ENCODE measurements around the gene FSTL4. TPM values are rescaled to one million over a fixed set of nuclear protein-coding genes. Genes with fewer than 3 reads are reported as not detected.

The FSTL4 gene
- polyA plus RNA-seq, 1 donor (not counting 4 experiments of a cell fraction or from before 2014, with no cell fraction given) = 1.7 TPM

DNA sequence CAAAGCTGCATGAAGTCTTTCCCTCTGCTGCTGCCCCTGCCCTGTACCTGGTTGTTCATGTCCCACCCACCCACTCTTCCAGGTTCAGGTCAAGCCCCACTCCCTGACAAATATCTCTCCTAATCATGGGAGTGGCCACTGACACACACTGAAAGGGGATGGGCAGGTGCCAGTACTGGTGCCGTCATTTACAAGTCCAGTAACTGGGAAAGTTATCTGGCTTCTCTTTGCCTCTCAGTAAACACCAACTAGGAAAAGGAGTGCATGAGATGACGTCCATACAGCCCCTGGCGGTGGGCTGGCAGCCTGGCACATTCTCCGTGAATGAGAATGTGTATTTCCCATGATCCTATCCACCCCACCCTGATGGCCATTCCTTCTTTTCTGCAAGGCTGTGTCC, 225.2 kb downstream of the FSTL4 start:
- dilution Hi-C loops (cut with MboI; ENCODE audit: extremely low pct_ligation_motif_present, low sequenced_read_pairs) = no loop called here
- Histone ChIP-seq H3K27ac (ENCODE audit: control insufficient read depth, insufficient read depth, low read length) (no peak overlapping the region), H3K27me3 (ENCODE audit: control insufficient read depth, extremely low read depth, insufficient read depth, low read length) (peaks cover 25% of the 10 kb centered on the region), H3K9me3 (ENCODE audit: control insufficient read depth, low read depth, low read length) (no peaks in the 10 kb centered on the region), H3K4me2 (ENCODE audit: control insufficient read depth, extremely low read depth, insufficient read depth, low read depth, low read length) (no peak overlapping the region), H3K9ac (ENCODE audit: control insufficient read depth, extremely low read depth, insufficient read depth, low read length) (no peak overlapping the region), H4K20me1 (ENCODE audit: control insufficient read depth, extremely low read depth, insufficient read depth, low read length) (no peaks in the 10 kb centered on the region), H2AFZ (ENCODE audit: control insufficient read depth, low read length) (no peak overlapping the region), H3K36me3 (ENCODE audit: control insufficient read depth in 2 of 2, extremely low read depth in 1 of 2, insufficient read depth in 2 of 2, low read length in 2 of 2) (no peaks in the 10 kb centered on the region), H3K4me1 (ENCODE audit: control insufficient read depth, extremely low read depth, insufficient read depth, low read length) (peaks cover 6% of the 10 kb centered on the region), H3K4me3 (ENCODE audit: control insufficient read depth in 2 of 3, extremely low read depth in 1 of 3, insufficient read depth in 2 of 3, low read depth in 1 of 3, low read length in 3 of 3) (no peak overlapping the region), H3K9me1 (ENCODE audit: control insufficient read depth, extremely low read depth, insufficient read depth, low read length) (no peaks in the 10 kb centered on the region), H3K79me2 (ENCODE audit: control insufficient read depth, insufficient read depth, low read length) (no peaks in the 10 kb centered on the region)
- no peak for FAIRE-seq
- TF ChIP-seq CTCF (optimal IDR thresholded peaks at IDR 0.05 in 1 of 3, IDR thresholded peaks at IDR 0.05 in 1 of 3, conservative IDR thresholded peaks at IDR 0.05 in 1 of 3; ENCODE audit: extremely low read depth in 1 of 3, insufficient read depth in 2 of 3, low read length in 3 of 3) (no peak), EZH2 (IDR thresholded peaks at IDR 0.05; ENCODE audit: low read length) (no peak)
- DNase-seq (ENCODE audit: low read depth, low spot score) = no peak

- H3K9me3 ChIP-seq (ENCODE audit: control insufficient read depth, low read depth, low read length) = no peaks in the 10 kb centered on the region
- H3K9ac ChIP-seq (ENCODE audit: control insufficient read depth, extremely low read depth, insufficient read depth, low read length) = no peak overlapping the region
- H3K79me2 ChIP-seq (ENCODE audit: control insufficient read depth, insufficient read depth, low read length) = no peaks in the 10 kb centered on the region
- H3K36me3 ChIP-seq (ENCODE audit: control insufficient read depth in 2 of 2, extremely low read depth in 1 of 2, insufficient read depth in 2 of 2, low read length in 2 of 2) = no peaks in the 10 kb centered on the region
- H4K20me1 ChIP-seq (ENCODE audit: control insufficient read depth, extremely low read depth, insufficient read depth, low read length) = no peaks in the 10 kb centered on the region
- no peak for TF ChIP-seq EZH2 (IDR thresholded peaks at IDR 0.05; ENCODE audit: low read length)
- TF ChIP-seq CTCF (optimal IDR thresholded peaks at IDR 0.05 in 1 of 3, IDR thresholded peaks at IDR 0.05 in 1 of 3, conservative IDR thresholded peaks at IDR 0.05 in 1 of 3; ENCODE audit: extremely low read depth in 1 of 3, insufficient read depth in 2 of 3, low read length in 3 of 3) = no peak
- dilution Hi-C loops (cut with MboI; ENCODE audit: extremely low pct_ligation_motif_present, low sequenced_read_pairs) = no loop called here
- FAIRE-seq (no peak), DNase-seq (ENCODE audit: low read depth, low spot score) (no peak)
- peaks cover 25% of the 10 kb centered on the region for H3K27me3 ChIP-seq (ENCODE audit: control insufficient read depth, extremely low read depth, insufficient read depth, low read length)
- H3K9me1 ChIP-seq (ENCODE audit: control insufficient read depth, extremely low read depth, insufficient read depth, low read length) = no peaks in the 10 kb centered on the region
- H3K4me3 ChIP-seq (ENCODE audit: control insufficient read depth in 2 of 3, extremely low read depth in 1 of 3, insufficient read depth in 2 of 3, low read depth in 1 of 3, low read length in 3 of 3) = no peak overlapping the region
- H2AFZ ChIP-seq (ENCODE audit: control insufficient read depth, low read length) = no peak overlapping the region
- H3K4me1 ChIP-seq (ENCODE audit: control insufficient read depth, extremely low read depth, insufficient read depth, low read length) = peaks cover 6% of the 10 kb centered on the region
- H3K4me2 ChIP-seq (ENCODE audit: control insufficient read depth, extremely low read depth, insufficient read depth, low read depth, low read length) = no peak overlapping the region
- H3K27ac ChIP-seq (ENCODE audit: control insufficient read depth, insufficient read depth, low read length) = no peak overlapping the region
These were observed 225.7 kb downstream of the FSTL4 start for GRCh38 chr5:133386662-133387061.

Data from keratinocyte (primary cell).